Astrocyte of the cerebellum (primary cell): ENCODE results near the gene CHTF18.

Experiments used
- DNase-seq: peaks from one replicate; pipeline ENCODE4 v3.0.0-alpha.2; 2011; ENCODE audit warnings: low read depth
- H3K4me3 ChIP-seq: 2 replicates; pipeline ENCODE4 v1.5.1; 2011; ENCODE audit warnings: mild to moderate bottlenecking, low read depth, low read length, moderate library complexity
- in situ Hi-C: cut with HindIII; loops from 2 replicates; pipeline ENCODE4 v1.10.0; 2017; ENCODE audit warnings: low sequenced_read_pairs
- TF ChIP-seq, protein P1 (sequence below): IDR thresholded peaks from 2 replicates; pipeline ENCODE4 v1.5.1; 2012; ENCODE audit warnings: low read length, low read depth, moderate library complexity, mild to moderate bottlenecking; ENCODE audit errors: missing control alignments

The CHTF18 gene

DNA sequence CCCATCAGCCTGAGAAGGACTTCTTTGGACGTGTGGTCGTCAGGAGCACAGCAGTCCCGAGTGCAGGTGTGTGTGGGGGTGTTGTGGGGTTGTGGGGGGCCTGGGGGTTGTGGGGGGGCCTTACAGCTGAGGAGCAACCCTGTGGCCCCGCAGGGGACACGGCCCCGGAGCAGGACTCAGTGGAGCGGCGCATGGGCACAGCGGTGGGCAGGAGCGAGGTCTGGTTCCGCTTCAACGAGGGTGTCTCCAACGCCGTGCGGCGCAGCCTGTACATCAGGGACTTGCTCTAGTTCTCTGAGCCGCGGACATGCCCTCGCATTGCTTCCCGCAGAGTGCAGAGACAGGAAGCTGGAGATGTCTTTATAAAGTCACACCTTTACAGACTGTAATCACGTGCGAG is 9.3 kb downstream of the CHTF18 start:
- TF ChIP-seq, protein P1, sequence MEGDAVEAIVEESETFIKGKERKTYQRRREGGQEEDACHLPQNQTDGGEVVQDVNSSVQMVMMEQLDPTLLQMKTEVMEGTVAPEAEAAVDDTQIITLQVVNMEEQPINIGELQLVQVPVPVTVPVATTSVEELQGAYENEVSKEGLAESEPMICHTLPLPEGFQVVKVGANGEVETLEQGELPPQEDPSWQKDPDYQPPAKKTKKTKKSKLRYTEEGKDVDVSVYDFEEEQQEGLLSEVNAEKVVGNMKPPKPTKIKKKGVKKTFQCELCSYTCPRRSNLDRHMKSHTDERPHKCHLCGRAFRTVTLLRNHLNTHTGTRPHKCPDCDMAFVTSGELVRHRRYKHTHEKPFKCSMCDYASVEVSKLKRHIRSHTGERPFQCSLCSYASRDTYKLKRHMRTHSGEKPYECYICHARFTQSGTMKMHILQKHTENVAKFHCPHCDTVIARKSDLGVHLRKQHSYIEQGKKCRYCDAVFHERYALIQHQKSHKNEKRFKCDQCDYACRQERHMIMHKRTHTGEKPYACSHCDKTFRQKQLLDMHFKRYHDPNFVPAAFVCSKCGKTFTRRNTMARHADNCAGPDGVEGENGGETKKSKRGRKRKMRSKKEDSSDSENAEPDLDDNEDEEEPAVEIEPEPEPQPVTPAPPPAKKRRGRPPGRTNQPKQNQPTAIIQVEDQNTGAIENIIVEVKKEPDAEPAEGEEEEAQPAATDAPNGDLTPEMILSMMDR = no peak
- no peak for DNase-seq
- in situ Hi-C loops = no loop called here

DNA sequence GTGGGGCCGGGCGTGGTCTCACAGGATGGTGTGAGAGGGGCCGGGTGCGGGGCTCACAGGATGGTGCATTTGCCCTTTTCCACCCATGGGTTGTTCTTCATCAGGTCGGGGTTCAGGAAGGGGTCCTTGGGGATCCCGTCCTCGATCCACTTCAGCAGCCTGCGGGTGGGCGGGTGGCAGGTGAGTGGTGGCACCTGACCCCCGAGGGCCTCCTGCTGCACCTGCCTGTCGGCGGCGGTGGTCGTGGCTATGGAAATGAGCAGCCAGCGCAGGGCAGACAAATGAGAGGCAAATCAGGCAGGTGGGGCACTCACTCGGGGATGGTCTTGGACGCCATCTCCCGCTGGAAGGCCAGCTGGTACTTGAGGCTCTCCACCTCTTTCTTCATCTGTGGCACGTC is 10.2 kb downstream of the CHTF18 start:
- DNase-seq = no peak
- in situ Hi-C loops = no loop called here
- TF ChIP-seq, protein P1 = no peak
- no peak overlapping the region for H3K4me3 ChIP-seq

More for the DNA sequence above, 9.3 kb downstream of the CHTF18 start:
- no peak overlapping the region for H3K4me3 ChIP-seq

DNA sequence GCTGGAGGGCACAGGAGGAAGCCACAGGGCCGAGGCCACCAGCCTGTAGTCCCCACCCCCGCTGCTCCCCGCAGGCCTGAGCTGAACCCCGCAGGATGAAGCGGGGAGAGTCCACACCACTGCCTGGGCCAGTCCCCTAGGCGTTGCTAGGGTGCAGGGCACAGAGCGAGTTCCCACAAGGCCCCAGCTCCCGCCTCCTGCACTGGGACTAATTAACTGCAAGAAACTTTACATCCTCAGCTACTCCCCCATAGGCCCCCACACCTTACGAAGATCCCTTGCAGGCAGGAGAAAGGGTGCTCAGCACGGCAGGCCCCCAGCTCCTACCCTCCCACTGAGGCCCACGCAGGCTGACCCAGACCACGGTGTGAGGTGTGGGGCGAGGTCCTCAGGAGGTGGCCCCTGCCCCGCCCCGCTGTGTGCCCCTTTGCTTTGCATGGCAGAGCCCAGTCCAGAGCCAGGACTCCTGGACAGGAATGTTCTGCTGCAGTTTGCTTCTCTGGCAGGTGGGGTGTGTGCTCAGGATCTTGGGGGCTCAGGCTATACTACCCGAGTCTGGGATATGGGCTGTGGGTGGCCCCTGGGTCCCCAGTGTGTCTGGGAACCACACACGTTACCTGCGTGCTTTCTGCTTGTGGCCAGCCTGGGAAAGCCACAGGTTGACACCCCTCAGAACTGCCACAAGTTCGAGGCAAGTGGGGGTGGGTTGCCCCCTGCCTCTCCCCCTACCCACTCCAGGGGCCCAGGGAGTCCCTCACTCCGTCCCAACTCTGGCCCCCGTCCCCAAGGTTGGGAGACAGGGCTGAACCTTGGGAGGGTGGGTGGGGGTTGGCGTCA is 10.9 kb downstream of the CHTF18 start:
- in situ Hi-C loops = no loop called here
- H3K4me3 ChIP-seq = no peak overlapping the region
- no peak for DNase-seq
- TF ChIP-seq, protein P1 = no peak

DNA sequence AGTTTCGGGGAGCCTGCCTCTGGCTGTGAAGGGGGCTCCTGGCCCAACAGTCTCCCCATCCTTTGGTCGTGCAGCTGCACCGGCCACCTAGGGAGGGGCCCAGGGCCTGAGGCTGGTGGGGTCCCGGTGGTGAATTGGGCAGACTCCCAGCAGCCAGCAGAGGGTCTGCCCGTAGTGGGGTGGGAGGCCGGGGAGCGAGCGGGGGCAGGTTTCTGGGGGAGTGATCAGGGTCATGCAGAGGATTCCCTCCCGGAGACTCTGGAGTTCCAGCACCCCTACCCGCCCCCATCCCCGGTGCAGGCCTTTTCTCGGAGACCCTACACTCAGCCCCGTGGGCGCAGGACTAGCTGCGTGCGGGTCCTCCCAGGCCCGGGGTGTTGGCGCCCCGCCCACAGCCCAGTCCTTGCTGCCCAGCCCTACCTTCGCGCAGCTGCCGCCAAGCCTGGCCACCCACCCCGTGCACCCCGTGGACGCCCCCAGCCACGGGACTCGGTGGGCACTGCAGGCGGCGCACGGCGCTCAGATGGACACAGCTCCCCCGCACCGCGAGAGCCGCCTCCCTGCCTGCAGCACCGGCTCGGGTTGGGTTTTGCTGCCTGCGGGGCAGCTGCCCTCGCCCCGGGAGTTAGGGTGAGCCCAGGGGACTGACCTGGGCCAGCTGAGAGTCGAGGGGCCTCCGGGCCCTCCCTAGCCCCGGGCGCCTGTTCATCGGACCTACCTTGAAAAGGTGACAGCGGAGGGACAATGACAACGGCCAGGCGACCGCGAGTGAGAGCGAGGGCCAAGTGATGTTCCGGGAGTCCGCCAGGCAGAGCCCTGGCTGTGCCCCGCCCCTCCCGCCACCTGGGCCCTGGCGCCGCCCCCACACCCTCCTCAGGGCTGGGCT is 11.8 kb downstream of the CHTF18 start, which contains the start of gene GNG13:
GNG13 (minus strand) TSS at position 787 of the 886 bp plus-strand sequence. CDS start 1,657 bp downstream, outside the sequence.
- no peak for DNase-seq
- TF ChIP-seq, protein P1 = no peak
- in situ Hi-C loops = no loop called here
- H3K4me3 ChIP-seq = no peak within 1 kb of the TSS

DNA sequence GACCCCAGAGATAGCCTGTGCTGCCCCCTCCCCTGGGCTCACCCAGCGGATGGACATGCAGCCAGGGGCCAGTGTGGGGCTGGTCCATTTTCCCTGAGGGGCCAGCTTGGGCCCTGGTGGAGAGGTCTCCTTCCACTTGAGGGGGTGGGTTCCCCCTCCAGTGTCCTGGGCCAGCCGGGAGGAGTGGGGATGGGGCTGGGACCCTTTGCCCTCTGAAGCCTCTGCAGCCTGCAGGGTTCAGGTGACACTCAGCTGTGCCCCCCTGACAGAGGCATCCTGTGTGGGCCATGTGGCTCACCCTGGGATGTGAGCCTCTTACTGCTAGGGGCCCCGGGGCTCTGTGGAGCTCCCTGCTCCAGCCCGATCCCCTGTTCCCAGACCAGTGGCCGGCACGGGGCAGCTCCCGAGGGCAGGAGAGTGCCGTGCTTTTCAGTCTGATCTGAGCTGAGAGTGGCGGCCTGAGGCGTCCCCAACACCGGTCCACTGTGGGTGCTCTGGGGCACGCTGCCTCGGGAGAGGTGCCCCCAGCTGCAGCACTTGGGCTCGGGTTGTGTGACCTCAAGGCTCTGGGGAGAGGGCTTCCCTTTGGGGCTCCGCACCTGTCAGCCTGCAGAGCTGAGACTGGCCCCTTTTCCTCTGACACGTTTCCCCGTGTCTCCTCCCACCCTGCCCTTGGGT is 12.6 kb downstream of the CHTF18 start:
- in situ Hi-C loops = no loop called here
- no peak for DNase-seq
- H3K4me3 ChIP-seq = no peak overlapping the region
- TF ChIP-seq, protein P1 = no peak

DNA sequence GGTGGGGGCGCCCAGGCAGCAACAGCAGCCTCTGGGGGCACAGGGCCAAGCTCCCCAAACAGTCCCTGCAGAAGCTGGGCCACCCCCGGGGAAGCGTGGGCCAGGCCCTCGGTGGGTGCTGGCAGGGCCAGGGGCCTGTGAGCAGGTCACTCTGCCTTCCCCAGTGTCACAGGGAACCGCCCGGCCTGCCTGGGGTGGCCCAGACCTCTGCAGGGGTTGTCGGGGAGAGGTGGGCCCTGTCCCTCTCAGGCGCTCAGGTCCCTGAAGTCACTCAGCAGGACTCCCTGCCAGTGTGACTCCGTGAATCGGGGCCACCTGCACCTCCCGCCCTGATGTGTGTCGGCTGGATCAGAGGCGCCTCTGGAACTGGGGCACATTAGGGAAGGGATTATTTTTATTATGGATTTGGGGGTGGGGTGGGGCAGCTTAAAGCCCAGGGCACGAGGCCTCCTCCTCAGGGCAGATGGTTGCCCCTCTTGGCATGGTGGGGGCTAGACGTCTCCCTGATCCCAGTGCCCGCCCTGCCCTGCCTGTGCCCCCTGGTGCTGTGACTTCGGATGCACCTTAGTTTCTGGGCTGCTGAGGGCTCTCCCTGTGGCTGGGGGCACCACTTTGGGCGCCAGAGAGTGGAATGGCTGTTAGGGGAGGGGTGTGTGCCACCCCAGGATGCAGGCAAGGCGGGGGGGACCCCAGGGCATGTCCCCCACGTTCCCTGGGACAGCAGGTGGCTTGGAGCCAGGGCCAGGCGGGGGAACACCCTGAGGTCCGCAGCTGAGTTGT is 13.4 kb downstream of the CHTF18 start:
- in situ Hi-C loops = no loop called here
- no peak for DNase-seq
- no peak overlapping the region for H3K4me3 ChIP-seq
- TF ChIP-seq, protein P1 = no peak
